GM21717 (cell line): ENCODE data around the gene IMMT.

ENCODE experiments used
- ATAC-seq: cut with Tn5 transposase; IDR thresholded peaks from one replicate; pipeline ENCODE4 v1.9.1; 2021; ENCODE audit warnings: mild to moderate bottlenecking, moderate library complexity; ENCODE audit not compliant: unreplicated experiment

Gene IMMT

DNA sequence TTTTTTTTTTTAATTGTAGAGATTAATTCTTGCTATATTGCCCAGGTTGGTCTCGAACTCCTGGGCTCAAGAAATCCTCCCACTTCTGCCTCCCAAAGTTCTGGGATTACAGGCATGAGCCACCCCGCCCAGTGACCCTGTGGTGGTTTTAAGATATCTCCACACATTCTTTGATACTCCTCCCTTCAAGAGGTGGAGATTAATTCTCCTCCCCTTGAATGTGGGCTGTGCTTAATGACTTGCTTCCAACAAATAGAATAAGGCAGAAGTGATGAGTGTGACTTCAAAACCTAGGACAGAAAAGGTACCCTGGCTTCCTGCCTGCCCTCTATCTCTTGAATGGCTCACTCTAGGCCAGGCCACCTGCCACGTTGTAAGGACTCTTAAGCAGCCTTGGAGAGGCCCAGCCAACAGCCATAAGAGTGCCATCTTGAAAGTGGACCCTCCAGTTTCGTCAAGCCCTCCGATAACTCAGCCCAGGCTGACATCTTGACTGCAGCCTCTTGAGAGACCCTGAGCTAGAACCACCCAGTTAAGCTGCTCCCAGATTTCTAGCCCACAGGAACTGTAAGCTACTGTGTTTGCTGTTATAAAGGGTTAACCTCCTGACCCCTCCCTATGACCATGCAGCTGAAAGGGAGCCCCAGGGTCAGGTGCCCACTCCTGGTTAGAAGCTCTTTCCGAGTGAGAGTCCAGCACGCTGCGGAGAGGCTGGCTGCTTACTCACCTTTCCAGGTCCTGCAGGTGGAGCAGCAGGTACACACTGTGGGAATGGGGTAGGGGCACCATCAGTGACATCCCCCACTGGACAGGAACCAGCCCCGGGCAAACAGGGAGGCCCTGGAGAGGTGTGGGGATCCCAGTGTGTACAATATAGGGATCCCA, 31.6 kb upstream of the IMMT start:
- ATAC-seq = no peak

DNA sequence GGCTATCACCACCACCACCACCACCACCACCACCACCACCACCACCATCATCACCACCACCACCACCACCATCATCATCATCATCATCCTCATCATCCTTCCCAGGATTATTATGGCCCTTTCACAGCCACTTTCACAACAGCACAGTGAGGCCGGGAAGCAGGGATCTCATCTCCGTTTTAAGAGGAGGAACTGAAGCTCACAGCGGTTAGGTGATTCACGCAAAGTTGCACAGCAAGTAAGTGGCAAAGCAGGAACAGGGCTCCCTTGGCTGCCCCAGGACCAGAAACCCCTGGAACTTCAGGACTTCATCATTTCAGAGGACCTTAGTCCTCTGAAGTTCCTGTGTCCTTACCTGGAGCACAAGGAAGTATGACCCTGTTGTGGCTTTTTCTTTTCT, 30.8 kb upstream of the IMMT start:
- no peak for ATAC-seq

- ATAC-seq = peak; percentile 51
Measured at GRCh38 chr2:86225581-86225980, 30.3 kb upstream of the IMMT start.

- ATAC-seq = no peak
Measured at GRCh38 chr2:86224645-86225355, 29.5 kb upstream of the IMMT start.

GRCh38 chr2:86223927-86224560, 28.8 kb upstream of the IMMT start:
- no peak for ATAC-seq

- no peak for ATAC-seq
Measured at GRCh38 chr2:86223140-86223926, 28.1 kb upstream of the IMMT start.

DNA sequence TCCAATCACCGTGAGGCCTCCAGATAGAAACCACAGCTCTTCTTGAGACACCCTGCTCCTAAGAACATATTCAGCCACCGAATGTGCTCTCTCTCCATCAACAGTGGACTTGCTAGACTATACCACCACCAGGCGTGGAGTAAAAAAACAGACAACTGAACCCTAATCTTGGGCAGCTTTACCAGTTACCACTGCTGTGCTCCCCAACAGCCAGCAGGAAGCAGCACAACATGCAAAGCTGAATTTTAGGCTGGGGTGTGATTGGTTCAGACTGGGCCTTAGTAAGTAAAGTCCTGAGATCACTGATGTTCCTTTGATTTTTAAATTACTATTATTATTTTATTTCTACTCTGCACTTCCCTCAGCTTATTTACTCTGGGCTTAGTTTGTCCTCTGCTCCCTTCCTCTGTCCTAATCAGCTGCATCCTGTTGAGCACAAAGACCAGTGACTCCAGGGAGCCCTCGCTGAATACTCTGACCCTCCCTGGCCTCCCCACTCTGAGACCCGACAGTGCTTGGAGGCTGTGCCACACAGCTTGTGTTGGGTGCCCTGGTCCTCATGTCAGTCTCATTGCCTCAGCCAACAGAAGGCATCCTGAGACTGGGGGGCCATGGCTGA, 25.9 kb upstream of the IMMT start:
- peak; percentile 40 for ATAC-seq

GRCh38 chr2:86219896-86220295, 24.6 kb upstream of the IMMT start:
- no peak for ATAC-seq

DNA sequence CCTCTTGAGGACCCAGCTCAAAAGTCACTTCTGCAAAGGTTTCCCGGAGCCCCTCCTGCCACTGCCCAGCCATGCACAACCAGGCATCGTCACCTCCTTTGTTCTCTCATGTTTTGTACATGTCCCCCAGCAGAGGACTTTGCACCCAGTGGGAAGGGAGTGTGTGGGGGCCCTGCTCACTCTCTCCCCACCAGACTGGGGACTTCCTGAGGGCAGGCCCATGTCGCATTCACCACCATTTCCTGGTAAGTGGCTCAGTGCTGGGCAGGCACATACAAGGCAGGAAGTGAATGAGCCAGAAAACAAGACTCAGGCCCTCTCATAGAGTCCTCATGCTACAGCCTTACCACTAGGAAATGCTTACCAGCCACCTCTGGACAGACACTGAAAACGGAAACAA, 22.9 kb upstream of the IMMT start:
- no peak for ATAC-seq

GRCh38 chr2:86216575-86217555, 21.6 kb upstream of the IMMT start:
- no peak for ATAC-seq

- no peak for ATAC-seq
Measured at GRCh38 chr2:86214503-86214832, 19.2 kb upstream of the IMMT start.

DNA sequence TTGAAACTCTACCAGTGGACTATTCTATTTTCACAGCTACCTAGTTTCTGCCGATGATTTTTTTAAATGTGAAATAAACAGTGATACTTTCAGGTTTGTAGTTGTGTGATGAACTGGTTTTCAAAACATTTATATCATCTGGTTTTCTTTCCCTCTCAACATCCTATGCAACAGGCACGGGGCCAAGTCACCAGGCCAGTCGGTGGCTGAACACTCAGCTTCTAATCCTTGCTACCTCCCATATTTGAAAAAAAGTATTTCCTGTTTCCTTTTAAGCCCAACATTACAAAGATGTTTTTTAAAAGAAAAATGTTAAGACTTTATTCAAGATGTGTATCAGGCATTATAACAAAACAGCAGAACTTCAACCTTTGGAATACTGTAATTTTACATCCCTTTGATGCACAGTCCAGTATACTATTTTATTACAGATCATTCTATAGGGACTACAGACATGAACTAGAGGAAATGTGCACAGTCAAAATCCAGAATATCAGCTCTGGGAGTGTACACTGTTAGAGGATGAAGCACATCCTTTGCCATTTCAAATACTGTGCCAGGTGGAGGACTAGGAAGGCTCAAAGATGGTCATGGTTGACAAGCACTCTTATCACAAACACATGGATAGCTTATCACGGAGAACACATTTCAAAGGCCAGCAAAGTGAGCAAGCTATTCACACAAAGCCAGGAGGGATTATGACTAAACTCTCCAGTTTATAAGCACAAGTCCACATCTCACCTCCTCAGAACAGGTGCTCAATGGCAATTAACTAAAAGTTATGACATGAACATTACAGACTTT, 18.6 kb upstream of the IMMT start:
- no peak for ATAC-seq

- ATAC-seq = no peak
Measured at GRCh38 chr2:86213056-86213455, 17.8 kb upstream of the IMMT start.

DNA sequence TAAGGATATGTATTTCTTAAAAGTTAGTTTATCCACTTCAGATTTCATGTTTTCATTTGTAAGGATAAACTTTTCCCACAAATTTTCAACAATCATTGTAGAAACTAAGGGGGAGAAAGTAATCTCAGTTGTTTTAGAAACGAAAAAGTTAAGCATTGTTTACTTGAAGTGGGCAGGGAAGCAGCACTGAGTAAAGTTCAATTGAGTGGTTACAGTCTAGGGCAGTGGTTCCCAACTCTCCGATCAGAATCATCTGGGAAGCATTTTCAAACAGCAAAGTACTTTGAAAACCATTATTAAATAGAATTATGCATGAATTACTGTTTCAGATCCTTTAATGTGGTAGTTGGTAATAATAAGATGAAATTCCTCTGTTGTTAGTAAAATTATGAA, 16.5 kb upstream of the IMMT start:
- ATAC-seq = no peak

DNA sequence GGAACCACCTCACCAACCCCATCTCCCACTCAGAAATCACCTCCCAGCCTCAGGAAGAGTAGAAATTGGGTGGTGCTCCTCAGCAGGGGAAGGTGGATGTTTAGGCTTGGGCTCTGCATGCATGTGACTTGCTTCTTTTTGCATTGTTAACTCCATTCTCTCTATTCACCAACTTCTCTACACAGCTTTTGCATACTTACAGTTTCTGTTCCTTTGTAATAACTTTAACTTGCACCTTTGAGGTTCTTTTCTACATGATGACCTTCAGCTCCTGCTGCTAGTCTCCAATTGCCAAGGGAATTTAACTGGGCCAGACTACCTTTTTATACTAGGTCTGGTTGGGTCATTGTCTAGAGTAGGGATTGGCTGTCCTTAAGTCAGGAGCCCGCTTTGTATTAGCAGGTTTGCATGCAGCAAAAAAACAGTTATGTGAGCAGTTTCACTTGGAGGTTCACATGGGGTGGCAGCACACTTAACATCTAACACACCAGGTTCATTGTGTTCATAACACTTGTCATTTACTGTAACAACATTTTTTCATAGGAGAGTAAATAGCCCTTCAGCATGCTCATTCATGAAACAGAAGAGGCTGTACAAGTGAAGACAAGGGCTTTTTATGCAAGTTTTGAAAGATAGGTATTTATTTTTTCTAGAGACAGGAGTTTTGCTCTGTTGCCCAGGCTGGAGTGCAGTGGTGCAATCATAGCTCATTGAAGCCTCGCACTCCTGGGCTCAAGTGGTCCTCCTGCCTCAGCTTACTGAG, 16.0 kb upstream of the IMMT start:
- ATAC-seq = no peak

GRCh38 chr2:86204458-86204857, 9.2 kb upstream of the IMMT start:
- no peak for ATAC-seq

- ATAC-seq = no peak
Measured at GRCh38 chr2:86203614-86204013, 8.4 kb upstream of the IMMT start.

DNA sequence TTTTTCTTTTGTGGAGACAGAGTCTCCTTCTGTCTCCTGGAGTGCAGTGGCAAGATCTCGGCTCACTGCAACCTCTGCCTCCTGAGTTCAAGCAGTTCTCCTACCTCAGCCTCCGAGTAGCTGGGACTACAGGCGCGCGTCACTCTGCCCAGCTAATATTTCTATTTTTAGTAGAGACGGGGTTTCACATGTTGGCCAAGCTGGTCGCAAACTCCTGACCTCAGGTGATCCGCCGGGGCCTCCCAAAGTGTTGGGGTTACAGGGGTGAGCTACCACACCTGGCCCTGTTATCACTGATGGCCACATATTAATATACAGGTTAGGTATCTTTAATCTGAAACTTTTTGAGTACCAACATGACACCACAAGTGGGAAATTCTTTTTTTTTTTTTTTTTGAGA, 7.4 kb upstream of the IMMT start:
- ATAC-seq = no peak
